GM23248 (cell line): ENCODE data around the gene CCDC92.

Source experiments
- EZH2 ChIP-seq: fragments of 200-600 bp; sonication (generic); IDR thresholded peaks from 2 replicates; pipeline ENCODE4 v1.6.1; 2018; ENCODE audit warnings: antibody characterized with exemption, mild to moderate bottlenecking; ENCODE audit not compliant: insufficient read depth, poor library complexity, severe bottlenecking
- EZH2phosphoT487 ChIP-seq: fragments of 200-600 bp; sonication (generic); IDR thresholded peaks from 2 replicates; pipeline ENCODE4 v1.6.1; 2018; ENCODE audit warnings: antibody characterized with exemption, moderate library complexity, mild to moderate bottlenecking, low read depth; ENCODE audit not compliant: insufficient read depth

DNA sequence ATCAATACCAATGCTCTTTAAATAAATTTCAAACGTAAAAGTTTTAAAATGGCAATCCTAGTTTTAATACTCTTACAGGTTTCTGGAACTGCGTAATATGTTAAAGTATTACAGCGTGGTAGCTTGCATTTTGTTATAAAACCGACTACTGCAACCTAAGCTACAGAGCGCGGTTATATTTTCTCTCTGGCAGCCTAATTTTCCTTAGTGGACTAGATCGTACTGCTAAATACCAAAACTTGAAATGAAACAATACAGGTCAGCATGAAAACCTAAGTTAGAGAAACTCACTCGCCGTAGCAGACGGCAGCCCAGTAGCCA is 1.2 kb downstream of the CCDC92 start:
- TF ChIP-seq EZH2 (no peak), EZH2phosphoT487 (no peak)
